Adipose tissue (tissue), 3 donors: ENCODE data around the gene DOCK4. TPM values are rescaled to one million over a fixed set of nuclear protein-coding genes. Genes with fewer than 3 reads are reported as not detected.

Experiments
- H3K27ac ChIP-seq: one replicate; pipeline ENCODE4 v1.5.1; 2013; ENCODE audit warnings: low read depth, low read length
- WGBS, 3 donors: extraction: QIAGEN DNeasy Blood & Tissue Kit; methylation state at CpG; one replicate each; pipeline ENCODE4 v1.1.7; 2013; 5-methylcytosine and 5-hydroxymethylcytosine counted together
- polyA plus RNA-seq, 3 donors: library from polyadenylated mRNA; stranded (reverse); fragments of 200-250 nt; gene quantifications; one replicate each; pipeline ENCODE4 v1.2.3, GENCODE V29; 2013
- donor health status: healthy with polysubstance abuse.
- donor health status: Bipolar disorder and iron deficiency.
- donor health status: healthy.

The DOCK4 gene
- polyA plus RNA-seq, 3 donors: 3.0 to 9.7 (median 7.6) TPM

GRCh38 chr7:112223310-112223709 is 17.1 kb upstream of the DOCK4 start:
- 52 to 71% (median 70%) methylated on average over 3 of the region's 3 CpGs for WGBS, 3 donors
- H3K27ac ChIP-seq: no peak overlapping the region

DNA sequence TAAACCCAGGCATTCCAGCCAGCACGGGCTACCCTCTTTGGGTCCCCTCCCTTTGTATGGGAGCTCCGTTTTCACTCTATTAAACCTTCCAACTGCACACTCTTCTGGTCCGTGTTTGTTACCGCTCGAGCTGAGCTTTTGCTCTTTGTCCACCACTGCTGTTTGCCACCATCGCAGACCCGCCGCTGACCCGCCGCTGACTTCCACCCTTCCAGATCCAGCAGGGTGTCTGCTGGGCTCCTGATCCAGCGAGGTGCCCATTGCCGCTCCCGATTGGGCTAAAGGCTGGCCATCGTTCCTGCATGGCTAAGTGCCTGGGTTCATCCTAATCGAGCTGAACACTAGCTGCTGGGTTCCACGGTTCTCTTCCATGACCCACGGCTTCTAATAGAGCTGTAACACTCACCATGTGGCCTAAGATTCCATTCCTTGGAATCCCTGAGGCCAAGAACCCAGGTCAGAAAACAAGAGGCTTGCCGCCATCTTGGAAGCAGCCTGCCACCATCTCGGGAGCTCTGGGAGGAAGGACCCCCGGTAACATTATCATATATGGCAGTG is 14.8 kb upstream of the DOCK4 start:
- 91 to 93% (median 92%) methylated on average over 19 to 20 of the region's 20 CpGs for WGBS, 3 donors
- H3K27ac ChIP-seq: no peak overlapping the region

DNA sequence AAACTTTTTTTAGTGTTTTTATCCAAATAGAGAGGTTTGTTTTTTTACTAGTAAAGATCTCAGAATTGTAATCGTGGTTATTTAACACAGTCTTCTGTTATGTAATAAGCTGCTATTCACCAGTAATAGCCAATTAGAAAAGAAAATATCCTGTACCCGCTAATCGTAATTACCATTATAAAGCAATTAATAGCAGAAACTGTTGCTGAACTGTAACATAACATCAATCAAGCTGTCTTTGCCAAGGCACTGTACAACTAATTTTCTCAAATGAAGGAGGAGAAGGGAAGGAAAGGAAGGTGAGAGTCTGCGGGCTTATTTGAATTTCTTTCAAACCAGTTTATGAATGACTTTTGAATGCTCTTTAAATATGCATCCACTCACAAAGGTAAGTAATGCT is 9.6 kb upstream of the DOCK4 start:
- WGBS, 3 donors: 70 to 80% (median 79%) methylated on average over 4 of the region's 4 CpGs
- H3K27ac ChIP-seq: no peak overlapping the region

DNA sequence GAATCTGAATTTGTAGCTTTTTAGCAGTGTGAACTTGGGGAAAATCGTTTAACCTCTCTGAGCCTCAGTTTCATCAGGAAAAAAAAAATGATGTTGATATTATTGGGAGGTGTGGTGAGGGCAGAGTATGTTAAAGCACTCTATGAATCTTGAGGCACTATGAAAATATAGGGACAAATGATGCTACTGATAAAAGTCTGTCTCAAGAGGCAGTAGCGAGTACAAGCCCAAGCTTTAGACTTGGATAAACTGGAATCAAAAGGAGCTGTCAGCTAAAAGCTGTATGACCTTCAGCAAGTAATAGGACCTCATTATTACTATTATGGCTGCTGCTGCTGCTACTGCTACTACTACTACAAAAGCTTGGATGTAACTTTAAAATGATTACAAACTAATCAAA is 8.7 kb upstream of the DOCK4 start:
- WGBS, 3 donors: 78 to 93% (median 89%) methylated on average over 2 of the region's 2 CpGs

DNA sequence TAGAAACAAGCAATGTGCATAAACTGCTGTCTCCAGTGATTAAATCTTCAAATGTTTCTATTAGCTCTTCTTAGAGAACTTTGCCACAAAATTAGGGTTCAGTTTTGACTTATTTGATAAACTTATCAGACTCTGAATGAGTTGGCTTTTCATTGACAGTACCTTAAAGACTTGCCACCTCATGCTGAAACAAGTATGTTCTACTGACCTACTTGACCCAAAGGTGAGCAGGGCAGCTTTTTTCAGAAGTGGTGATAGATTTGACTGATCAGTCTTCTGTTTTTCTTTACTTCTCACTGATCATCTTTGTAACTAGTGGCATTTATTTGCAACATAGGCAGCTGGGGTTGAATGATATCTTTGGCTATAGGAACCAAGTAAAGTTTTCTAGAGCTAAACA is 8.1 kb upstream of the DOCK4 start:
- no peak overlapping the region for H3K27ac ChIP-seq

More for the DNA sequence above, 8.7 kb upstream of the DOCK4 start:
- H3K27ac ChIP-seq: no peak overlapping the region

- 73 to 90% (median 85%) methylated on average over 1 of the region's 1 CpG for WGBS, 3 donors
- no peak overlapping the region for H3K27ac ChIP-seq
Measured at GRCh38 chr7:112213735-112214134, 7.5 kb upstream of the DOCK4 start.

DNA sequence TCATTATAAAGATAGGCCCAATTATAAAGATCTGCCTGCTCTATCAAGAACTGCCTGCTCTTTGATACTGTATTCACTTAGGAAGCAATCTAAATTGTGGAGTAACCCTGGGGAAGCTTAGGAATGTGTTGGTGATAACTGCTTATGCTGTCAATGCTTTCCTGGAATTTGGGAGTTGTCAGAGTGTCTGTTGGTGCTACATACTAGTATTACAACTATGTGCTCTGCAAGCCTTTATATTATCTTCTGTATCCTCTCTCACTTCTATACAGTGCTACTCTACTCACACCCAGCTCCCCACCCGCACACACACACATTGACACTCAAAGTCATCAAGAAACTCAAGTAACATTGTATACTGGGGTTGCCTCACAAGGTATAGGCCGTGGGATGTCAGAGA is 6.4 kb upstream of the DOCK4 start:
- no peak overlapping the region for H3K27ac ChIP-seq
- WGBS, 3 donors: 87 to 98% (median 88%) methylated on average over 2 of the region's 2 CpGs

DNA sequence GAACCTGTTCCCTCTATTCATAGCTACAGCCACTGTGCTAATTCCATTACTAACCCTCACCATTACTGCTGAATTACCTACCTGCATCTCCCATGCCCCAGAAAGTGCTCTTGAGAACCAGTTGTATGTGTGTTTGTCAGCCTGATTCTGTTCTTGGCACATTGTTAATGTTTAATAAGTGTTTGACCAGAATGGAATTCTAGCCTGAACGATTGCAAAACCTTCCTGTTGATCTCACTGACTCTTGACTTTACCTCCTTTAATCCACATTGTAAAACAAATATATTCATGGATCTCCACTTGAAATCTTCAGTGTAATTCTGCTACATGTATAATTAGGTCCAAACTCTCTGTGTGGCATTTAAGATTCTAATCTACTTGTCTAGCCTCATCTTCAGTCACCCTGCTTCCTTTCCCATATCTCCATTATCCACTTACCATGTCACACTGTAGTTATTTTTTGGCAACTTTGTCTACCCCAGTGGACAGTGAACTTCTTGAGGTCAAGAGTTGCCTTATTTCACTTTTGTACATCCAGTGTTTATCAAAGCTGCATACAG is 5.2 kb upstream of the DOCK4 start:
- H3K27ac ChIP-seq: no peak overlapping the region
- 9 to 42% (median 42%) methylated on average over 1 of the region's 1 CpG for WGBS, 3 donors

DNA sequence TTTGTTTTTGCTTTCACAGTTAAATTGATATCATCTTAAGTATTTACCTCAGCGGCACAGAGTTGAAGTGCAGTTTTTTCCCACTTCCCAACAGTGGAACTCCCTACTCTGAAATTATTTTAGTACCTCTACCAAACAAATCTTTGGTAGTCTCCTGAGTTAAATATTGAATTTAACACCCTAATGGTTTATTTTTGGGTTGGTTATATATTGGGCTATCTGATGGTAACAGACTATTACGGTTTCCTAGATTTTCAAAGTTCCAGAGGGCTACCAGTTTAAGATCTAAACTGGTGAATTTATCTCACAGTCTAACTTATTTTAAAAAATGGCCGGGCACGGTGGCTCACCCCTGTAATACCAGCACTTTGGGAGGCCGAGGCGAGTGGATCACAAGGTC is 1.6 kb upstream of the DOCK4 start:
- H3K27ac ChIP-seq: no peak overlapping the region
- 81 to 95% (median 90%) methylated on average over 6 of the region's 6 CpGs for WGBS, 3 donors

DNA sequence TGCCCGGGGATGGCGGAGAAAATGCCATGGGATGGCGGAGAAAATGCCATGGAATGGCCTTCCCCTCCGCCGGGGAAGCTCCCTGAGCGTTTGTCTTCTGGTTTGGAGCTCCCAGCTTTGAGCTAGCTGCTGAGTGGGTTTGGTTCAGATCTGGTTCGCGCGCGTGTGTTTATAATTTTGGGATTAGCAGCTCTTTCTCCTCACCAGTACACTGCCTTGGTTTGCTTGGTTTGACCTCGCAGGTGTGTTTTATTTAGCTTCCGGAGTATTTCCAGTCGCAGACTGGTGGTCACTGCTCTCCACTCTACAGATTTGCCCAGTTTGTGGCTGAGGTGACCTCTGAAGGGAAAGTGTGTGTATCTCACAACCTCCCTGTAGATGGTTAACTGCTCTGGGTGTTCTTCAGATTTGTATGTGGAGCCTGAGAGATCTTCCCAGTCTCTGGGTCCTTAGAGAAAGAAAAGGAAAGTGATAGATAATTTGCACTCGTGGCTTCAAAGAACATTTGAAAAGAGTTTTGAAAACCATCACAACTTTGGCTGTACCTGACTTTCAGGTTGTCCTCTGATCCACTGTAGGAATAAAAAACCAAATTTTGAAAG is 893 bp upstream of the DOCK4 start:
- H3K27ac ChIP-seq: no peak overlapping the region
- WGBS, 3 donors: 0 to 1% (median 0%) methylated on average over 14 of the region's 14 CpGs

GRCh38 chr7:112205343-112206237 is 609 bp downstream of the DOCK4 start:
- no peak overlapping the region for H3K27ac ChIP-seq
- WGBS, 3 donors: 0 to 1% (median 1%) methylated on average over 65 to 69 of the region's 69 CpGs

DNA sequence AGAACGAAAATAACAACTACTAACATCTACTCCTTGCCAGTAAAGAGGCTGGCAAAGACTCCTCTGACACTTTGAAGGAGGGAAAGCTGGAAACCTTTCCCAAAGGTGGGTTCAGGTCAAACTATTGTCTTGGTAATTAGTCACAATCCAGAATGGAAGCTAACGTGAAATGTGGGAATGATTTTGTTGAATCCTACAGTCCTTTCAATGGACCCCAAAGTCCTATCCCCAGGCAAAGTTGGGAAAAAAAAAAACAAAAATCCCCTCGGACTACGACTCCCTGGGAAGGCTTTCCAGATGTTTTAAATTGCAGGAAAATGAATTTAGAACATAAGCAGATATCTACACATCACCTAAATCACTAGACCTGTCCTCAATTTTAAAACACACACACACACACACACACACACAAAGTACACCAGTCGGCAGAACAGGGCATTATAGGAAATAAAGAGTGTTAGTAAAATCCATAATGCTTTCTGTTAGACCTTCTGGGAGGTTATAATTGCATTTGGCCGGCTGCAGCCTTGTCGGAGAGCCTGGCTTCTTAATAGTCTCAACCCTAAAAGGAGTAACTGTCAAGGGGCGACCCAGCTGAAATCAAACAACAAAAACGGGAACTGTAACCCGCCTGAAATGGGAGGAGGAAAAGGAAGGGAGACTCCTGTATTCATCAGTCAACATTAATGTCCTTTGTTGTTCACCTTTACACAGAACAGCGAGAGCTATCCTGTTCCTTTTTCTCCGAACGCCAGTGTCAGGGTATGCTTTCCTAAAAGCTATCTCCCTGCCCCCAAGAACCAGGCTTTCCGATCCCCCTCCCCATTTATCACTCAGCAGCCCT is 1.5 kb downstream of the DOCK4 start:
- WGBS, 3 donors: 1 to 2% (median 1%) methylated on average over 14 of the region's 14 CpGs
- H3K27ac ChIP-seq: no peak overlapping the region

- 64 to 76% (median 66%) methylated on average over 4 of the region's 4 CpGs for WGBS, 3 donors
- no peak overlapping the region for H3K27ac ChIP-seq
Measured at GRCh38 chr7:112203365-112203739, 2.8 kb downstream of the DOCK4 start.

GRCh38 chr7:112202816-112203215 is 3.4 kb downstream of the DOCK4 start:
- 31 to 45% (median 31%) methylated on average over 2 of the region's 2 CpGs for WGBS, 3 donors
- no peak overlapping the region for H3K27ac ChIP-seq

DNA sequence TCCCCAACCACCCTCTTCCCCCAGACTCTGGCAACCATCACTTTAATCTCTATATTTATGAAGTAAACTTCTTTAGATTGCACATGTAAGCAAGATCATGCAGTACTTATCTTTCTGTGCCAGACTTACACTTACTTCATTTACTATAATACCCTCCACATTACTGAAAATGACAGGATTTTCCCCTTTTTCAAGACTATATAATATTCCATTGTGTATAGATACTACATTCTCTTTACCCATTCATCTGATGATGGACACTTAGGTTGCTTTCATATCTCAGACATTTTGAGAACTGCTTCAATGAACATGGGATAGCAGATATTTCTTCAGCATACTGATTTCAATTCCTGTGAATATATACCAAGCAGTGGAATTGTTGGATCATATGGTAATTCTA is 4.4 kb downstream of the DOCK4 start:
- H3K27ac ChIP-seq: no peak overlapping the region

DNA sequence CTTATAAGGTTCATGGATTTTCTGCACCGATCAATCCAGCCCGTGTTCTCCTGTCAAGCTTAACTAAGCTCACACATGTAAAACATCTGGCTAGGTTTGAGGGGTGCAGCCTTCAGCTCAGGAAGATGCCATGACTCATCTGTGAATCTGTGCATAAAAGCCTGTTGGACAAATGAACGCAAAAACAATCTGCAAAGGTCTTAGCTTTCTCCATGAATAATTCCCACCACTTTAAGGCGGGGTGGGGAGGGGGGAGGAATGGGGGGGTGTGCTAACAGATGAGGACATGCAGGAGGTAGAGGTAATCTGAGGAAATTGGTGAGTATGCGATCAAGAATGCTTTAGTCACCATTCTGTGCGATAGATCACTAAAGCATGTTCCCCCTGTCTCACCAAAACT is 4.8 kb downstream of the DOCK4 start:
- no peak overlapping the region for H3K27ac ChIP-seq
- WGBS, 3 donors: 79 to 83% (median 79%) methylated on average over 6 of the region's 6 CpGs

- WGBS, 3 donors: 96 to 100% (median 97%) methylated on average over 1 of the region's 1 CpG
- no peak overlapping the region for H3K27ac ChIP-seq
Measured at GRCh38 chr7:112199672-112200071, 6.5 kb downstream of the DOCK4 start.

DNA sequence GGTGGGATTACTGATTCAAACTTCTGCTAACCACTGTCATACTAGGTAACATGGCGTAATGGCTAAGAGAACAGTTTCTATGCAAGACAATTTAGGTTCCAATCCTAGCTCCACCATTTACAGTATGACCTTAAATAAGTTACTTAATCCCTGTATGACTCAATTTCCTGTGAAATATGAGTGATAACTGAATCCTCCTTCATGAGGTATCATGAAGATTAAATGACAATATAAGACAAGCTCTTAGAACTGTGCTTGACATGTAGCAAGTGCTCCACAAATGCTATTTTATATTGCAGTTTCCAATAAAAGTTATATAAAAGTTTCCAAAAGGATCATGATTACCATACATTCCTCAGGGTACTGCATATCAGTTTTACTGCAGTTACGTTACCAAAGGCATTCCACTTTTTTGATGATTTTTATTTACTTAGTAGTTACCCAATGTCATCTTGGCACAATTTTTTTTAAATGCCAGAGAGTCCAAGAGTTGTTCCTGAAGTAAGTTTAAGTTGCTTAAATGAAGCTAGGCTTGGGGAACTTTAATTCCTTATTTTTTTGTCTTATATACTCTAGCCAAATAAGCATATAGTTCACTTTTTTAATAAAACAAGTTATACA is 7.1 kb downstream of the DOCK4 start:
- no peak overlapping the region for H3K27ac ChIP-seq
- WGBS, 3 donors: 74 to 80% (median 78%) methylated on average over 2 of the region's 2 CpGs
